GM19193 (cell line): ENCODE results near the gene SUSD4.

Source experiments
- POLR2A ChIP-seq: IDR thresholded peaks from 4 replicates; pipeline ENCODE4 v1.6.1; 2011; ENCODE audit not compliant: insufficient read depth, insufficient read length; ENCODE audit errors: extremely low read depth

The SUSD4 gene

GRCh38 chr1:223261914-223262313 is 102.1 kb downstream of the SUSD4 start:
- no peak for TF ChIP-seq POLR2A

GRCh38 chr1:223260712-223261111 is 103.3 kb downstream of the SUSD4 start:
- no peak for TF ChIP-seq POLR2A

GRCh38 chr1:223259462-223259861 is 104.5 kb downstream of the SUSD4 start:
- TF ChIP-seq POLR2A = no peak

DNA sequence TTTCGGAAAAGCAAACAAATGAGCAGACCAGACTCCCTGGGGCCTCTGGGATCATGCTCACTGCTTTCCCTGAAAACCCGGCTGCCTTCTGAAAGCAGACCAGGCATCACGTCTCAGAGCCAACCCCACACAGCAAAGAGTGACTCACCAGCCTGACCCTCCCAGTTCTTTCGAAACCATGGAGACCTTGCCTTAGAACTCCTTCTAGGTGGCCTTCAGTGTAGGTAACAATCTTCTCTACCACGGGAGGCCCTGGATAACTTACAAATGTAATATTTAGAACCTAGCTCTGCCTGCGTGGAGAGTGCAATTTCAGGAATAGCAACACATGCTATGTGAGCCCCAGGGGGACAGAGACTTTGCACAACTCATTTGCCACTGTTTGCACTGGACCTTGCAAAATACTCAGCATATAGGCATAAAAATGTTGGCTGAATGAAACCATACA is 105.2 kb downstream of the SUSD4 start:
- TF ChIP-seq POLR2A = no peak

DNA sequence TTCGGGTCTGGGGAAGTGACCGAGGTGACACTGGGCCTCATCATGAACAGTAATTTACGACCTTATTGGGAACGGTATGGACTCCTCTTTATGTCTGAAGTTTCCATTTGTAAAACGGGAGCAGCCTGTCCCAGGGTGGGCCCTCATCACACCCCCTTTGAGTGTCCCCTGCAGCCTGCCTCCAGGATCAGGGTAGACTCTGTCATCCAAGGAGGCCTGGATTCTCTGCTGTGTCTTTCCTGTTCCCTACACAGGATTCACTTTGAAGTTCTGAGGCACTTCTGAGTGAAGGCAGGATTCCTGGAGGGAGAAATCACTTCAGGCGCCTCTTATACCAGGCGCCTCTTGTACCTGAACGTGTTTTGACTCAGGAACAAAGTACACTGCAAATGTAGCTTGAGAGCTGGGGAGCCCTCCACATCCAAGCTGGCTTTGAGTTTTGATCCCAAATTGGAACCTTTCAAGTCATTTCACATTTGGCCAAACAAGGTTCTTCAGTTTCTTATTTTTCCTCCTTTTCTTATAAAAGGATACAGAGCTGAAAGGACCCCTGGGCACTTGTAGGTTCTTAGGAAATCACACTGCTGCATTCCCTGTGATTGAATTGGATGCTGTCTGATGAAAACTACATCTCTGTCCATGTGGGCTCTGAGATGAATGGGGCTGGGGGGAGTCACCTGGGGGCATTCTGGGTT is 106.0 kb downstream of the SUSD4 start:
- TF ChIP-seq POLR2A = no peak

DNA sequence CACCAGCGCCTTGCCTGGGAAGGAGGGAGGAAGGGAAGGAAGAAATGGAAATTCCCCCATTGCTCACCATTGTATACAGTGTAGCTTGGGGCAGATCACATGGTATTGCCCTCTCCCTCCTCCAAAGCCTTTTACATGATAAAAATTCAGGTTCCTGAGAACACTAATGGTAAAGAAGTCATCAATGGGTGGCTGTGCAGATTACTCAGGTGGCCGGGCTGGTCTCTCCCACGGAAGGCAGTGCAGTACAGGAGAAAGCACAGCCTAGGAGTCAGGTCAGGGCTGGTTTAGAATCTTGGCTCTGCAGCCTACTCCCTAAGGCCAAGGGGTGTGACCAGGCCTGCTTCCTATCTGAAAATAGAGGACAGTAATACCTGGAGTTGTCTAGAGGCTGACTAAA is 107.9 kb downstream of the SUSD4 start:
- no peak for TF ChIP-seq POLR2A

GRCh38 chr1:223253916-223254315 is 110.1 kb downstream of the SUSD4 start:
- TF ChIP-seq POLR2A = no peak

DNA sequence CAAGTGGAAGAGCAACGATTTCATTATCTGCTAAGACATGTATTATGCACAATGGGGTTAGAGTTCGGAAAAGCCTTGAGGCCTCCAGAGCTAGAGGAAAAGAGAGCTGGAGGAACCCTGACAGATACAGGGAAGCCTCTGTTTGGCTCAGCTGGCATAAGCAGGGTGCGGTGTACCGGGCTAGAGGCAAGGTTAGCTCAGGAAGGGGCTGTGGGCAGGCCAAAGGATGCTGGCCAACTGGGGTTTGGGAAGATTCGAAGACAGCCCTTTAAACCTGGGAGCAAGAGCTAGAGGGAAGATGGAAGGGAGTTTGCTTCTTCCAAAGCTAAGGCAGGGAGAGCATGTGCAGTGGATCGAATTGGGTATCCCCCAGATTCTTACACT is 113.4 kb downstream of the SUSD4 start:
- TF ChIP-seq POLR2A = no peak

GRCh38 chr1:223249854-223250631 is 113.9 kb downstream of the SUSD4 start:
- TF ChIP-seq POLR2A = no peak

GRCh38 chr1:223248770-223249140 is 115.2 kb downstream of the SUSD4 start:
- no peak for TF ChIP-seq POLR2A

DNA sequence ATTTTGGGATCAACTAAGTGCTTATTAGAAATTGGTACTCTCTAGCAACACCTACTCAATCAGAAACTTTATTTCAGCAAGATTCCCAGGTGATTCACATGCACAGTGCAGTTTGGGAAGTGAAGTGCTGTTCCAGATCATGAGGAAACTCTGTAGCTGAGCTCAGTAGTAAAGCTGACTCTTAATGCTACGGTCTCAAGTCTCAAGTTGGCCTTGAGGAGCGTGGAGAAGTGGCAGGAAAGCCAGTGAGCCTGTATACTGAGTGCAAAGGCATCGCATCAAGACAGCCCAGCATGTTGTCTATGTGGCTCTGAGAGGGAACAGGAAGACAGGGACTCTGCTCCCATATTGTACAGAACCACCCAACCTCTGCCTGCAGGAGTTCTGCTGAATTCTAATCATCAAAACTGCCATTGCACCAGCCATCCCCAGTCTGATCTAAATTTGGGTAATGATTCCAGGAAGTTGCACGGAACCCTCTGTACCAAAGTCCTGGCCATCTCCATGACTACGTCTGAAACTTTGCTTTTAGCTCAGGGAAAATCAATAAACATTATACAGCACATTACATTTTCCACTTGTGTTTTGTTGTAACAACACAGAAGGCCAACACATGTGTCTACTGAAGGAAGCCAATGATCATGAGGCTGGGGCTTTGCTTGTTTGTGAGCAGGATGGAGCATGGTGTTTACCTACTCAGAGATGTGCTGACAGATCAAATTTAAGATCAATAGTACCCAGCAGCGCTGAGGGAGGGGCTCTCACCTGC is 115.8 kb downstream of the SUSD4 start:
- no peak for TF ChIP-seq POLR2A

DNA sequence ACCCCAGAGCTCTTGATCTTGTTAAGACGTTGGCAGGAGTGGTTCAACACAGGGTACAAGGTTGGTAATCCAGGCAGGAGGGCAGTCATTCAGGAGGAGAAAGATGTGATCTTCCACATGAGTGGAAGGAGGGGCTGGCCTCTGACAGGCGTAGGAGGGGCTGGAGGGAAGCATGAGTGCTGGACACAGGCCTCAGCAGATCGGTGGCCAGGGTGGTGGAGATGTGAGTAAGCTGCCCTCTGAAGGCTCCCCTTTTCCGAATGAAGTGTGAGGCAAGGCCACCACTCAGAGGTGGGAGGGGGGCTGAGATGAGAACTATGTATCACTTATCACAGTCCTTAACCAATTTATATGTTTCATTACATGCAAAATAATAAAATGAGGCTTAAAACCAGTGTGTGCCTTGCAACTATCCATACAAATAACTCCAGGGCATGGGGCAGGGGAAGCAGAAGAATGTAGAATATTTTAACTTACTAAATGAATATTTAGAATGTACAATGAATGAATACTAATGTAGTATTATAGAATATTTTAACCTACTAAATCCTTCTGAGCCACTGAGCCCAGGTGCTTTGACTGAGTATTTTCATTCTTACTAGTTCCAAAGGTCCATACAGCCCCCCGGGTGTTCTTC is 117.4 kb downstream of the SUSD4 start:
- no peak for TF ChIP-seq POLR2A

DNA sequence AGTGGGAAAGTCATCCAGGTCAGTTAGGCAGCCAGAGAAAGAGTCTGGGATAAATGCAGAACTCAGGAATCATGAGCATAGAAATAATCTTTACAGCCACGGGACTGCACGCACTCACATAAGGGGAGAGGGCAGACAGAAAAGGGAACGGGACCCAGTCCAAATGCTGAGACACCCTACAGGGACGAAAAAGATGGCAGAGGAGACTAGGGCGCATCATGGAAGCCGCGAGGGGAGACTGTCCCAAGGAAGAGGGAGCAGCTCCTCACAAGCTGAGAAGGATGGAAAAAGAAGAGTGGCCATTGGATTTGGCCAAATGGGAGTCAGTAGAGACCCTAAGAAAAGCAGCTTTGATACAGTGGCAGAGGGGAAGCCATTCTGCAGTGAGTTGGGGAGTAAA is 118.0 kb downstream of the SUSD4 start:
- no peak for TF ChIP-seq POLR2A

DNA sequence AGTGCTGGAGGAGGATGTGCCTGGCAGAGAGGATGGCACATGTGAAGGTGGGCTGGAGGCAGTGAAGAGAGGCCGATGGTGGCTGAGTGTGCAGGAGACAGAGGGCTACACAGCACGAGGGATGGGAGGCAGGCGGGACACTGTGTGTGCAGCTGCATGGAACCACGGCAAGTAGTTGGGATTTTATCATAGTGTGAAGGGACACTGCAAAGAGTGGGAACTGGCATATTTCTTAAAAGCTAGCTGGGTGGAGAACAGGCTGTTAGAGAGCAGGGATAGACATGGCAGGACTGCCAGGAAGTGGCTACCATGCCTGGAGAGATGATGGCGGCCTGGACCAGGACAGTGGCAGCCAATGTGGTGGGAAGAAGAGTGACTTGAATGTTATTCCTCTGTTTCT is 118.6 kb downstream of the SUSD4 start:
- TF ChIP-seq POLR2A = no peak
